Effector CD8-positive, alpha-beta T cell (primary cell): ENCODE data around the gene GFI1B.
"Not testable (repeated sequence)": the region's sequence is repeated elsewhere in the genome, so short reads cannot be mapped to it uniquely, and the experiment has no call there.

ENCODE experiments used
- DNase-seq: peaks from one replicate; lab custom pipeline; 2025; lab: John Stamatoyannopoulos, UW

Gene GFI1B

GRCh38 chr9:132991351-132992300 is 13.1 kb downstream of the GFI1B start:
- no peak for DNase-seq

GRCh38 chr9:132993511-132993939 is 15.0 kb downstream of the GFI1B start:
- no peak for DNase-seq

GRCh38 chr9:132994410-132995120 is 16.1 kb downstream of the GFI1B start:
- DNase-seq = no peak

GRCh38 chr9:132995121-132995420 is 16.6 kb downstream of the GFI1B start:
- no peak for DNase-seq

GRCh38 chr9:132995879-132996278 is 17.4 kb downstream of the GFI1B start:
- DNase-seq = no peak

GRCh38 chr9:132996526-132996925 is 18.0 kb downstream of the GFI1B start:
- DNase-seq = no peak

- no peak for DNase-seq
Measured at GRCh38 chr9:132997591-132997990, 19.1 kb downstream of the GFI1B start.

- not testable (repeated sequence) for DNase-seq
Measured at GRCh38 chr9:132998221-132998620, 19.7 kb downstream of the GFI1B start.

- no peak for DNase-seq
Measured at GRCh38 chr9:132998831-132999635, 20.5 kb downstream of the GFI1B start.

- DNase-seq = no peak
Measured at GRCh38 chr9:133002147-133003070, 23.9 kb downstream of the GFI1B start.

GRCh38 chr9:133003071-133003461 is 24.6 kb downstream of the GFI1B start:
- no peak for DNase-seq

- no peak for DNase-seq
Measured at GRCh38 chr9:133003671-133004090, 25.2 kb downstream of the GFI1B start.

- DNase-seq = no peak
Measured at GRCh38 chr9:133004091-133004998, 25.9 kb downstream of the GFI1B start.

GRCh38 chr9:133004999-133005760 is 26.7 kb downstream of the GFI1B start:
- DNase-seq = no peak

- DNase-seq = no peak
Measured at GRCh38 chr9:133005957-133006356, 27.5 kb downstream of the GFI1B start.

- no peak for DNase-seq
Measured at GRCh38 chr9:133006731-133007352, 28.3 kb downstream of the GFI1B start.

GRCh38 chr9:133008406-133008805 is 29.9 kb downstream of the GFI1B start:
- no peak for DNase-seq

GRCh38 chr9:133008824-133009223 is 30.3 kb downstream of the GFI1B start:
- no peak for DNase-seq
